Common myeloid progenitor, CD34-positive (primary cell): ENCODE results near the gene ATP8A2.

Experiments
- CTCF ChIA-PET: fragments of 350-600 bp; sonication (Branson Sonifier 250); formaldehyde crosslinking; loops from one replicate; lab custom pipeline; 2021; ENCODE audit warnings: antibody characterized with exemption; lab: Charles Lee
- POLR2A ChIA-PET: fragments of 350-600 bp; sonication (Branson Sonifier 250); formaldehyde crosslinking; loops from one replicate; lab custom pipeline; 2021; ENCODE audit warnings: antibody characterized with exemption; lab: Charles Lee
- DNase-seq, 3 donors: peaks; one replicate each; pipeline versions ENCODE4 v3.0.0 to v3.0.0-alpha.2; 2013
- H3K27ac ChIP-seq, 2 experiments: 1 replicate in 1 of 2; 2 replicates in 1 of 2; pipeline ENCODE4 v1.7.0; 2013; ENCODE audit warnings: inconsistent platforms in 2 of 2, low read length in 2 of 2, mild to moderate bottlenecking in 2 of 2, low read depth in 1 of 2, moderate library complexity in 1 of 2; ENCODE audit not compliant: severe bottlenecking in 2 of 2, insufficient read depth in 1 of 2, poor library complexity in 1 of 2
- H3K27me3 ChIP-seq, 5 experiments: replicated peaks in 2 of 5; 1 replicate in 3 of 5; 2 replicates in 2 of 5; pipeline versions ENCODE4 v1.6.1 to v1.7.0; 2013; ENCODE audit warnings: low read length in 4 of 5, mild to moderate bottlenecking in 2 of 5, moderate library complexity in 2 of 5, inconsistent platforms in 1 of 5; ENCODE audit not compliant: insufficient read depth in 5 of 5, control insufficient read depth in 4 of 5
- H3K36me3 ChIP-seq, 4 experiments: 1 replicate in 2 of 4; 2 replicates in 2 of 4; pipeline versions ENCODE4 v1.6.1 to v1.7.0; 2013; ENCODE audit warnings: low read length in 3 of 4, control low read depth in 1 of 4, mild to moderate bottlenecking in 1 of 4; ENCODE audit not compliant: control insufficient read depth in 4 of 4, insufficient read depth in 4 of 4
- H3K4me1 ChIP-seq, 4 experiments: 1 replicate in 3 of 4; 2 replicates in 1 of 4; pipeline versions ENCODE4 v1.6.1 to v1.7.1; 2013; ENCODE audit warnings: low read length in 3 of 4, mild to moderate bottlenecking in 3 of 4, control low read depth in 1 of 4, inconsistent platforms in 1 of 4, moderate library complexity in 1 of 4; ENCODE audit not compliant: control insufficient read depth in 4 of 4, insufficient read depth in 4 of 4; ENCODE audit errors: control extremely low read depth in 1 of 4
- H3K4me3 ChIP-seq, 7 experiments: 1 replicate in 4 of 7; 2 replicates in 3 of 7; pipeline versions ENCODE4 v1.5.1 to v1.7.0; 2013; ENCODE audit warnings: mild to moderate bottlenecking in 7 of 7, low read length in 6 of 7, moderate library complexity in 6 of 7, inconsistent platforms in 2 of 7, low read depth in 2 of 7, control low read depth in 1 of 7; ENCODE audit not compliant: insufficient read depth in 4 of 7, control insufficient read depth in 1 of 7; ENCODE audit errors: extremely low read depth in 1 of 7
- H3K9me3 ChIP-seq, 5 experiments: 1 replicate in 4 of 5; 2 replicates in 1 of 5; pipeline versions ENCODE4 v1.6.1 to v1.7.1; 2013; ENCODE audit warnings: low read length in 4 of 5, mild to moderate bottlenecking in 2 of 5, inconsistent platforms in 1 of 5, low read depth in 1 of 5, moderate library complexity in 1 of 5; ENCODE audit not compliant: control insufficient read depth in 4 of 5, insufficient read depth in 2 of 5; ENCODE audit errors: control extremely low read depth in 1 of 5
- WGBS: methylation state at CpG from one replicate; pipeline ENCODE4 v1.1.5; 2013; ENCODE audit not compliant: insufficient coverage; 5-methylcytosine and 5-hydroxymethylcytosine counted together

Gene ATP8A2

GRCh38 chr13:26052337-26052736, 680.6 kb downstream of the ATP8A2 start:
- Histone ChIP-seq H3K27ac (no peak overlapping the region), H3K9me3 (no peaks in the 10 kb centered on the region), H3K4me1 (peaks cover 0 to 20% (median 10%) of the 10 kb centered on the region in 4 experiments), H3K36me3 (no peaks in the 10 kb centered on the region), H3K4me3 (peak overlapping the region in 3 of 7 experiments; percentile 57 to 65 (median 61)), H3K27me3 (peaks cover 19 to 70% (median 42%) of the 10 kb centered on the region in 5 experiments)
- DNase-seq = no peak
- 54% methylated on average over 9 of the region's 10 CpGs for WGBS
- ChIA-PET POLR2A (no interaction called here), CTCF (interaction anchor here (1.5 kb wide), 1 partner anchor 10 kb away, joined by 6 read pairs; no protein-coding TSS in a partner anchor)

DNA sequence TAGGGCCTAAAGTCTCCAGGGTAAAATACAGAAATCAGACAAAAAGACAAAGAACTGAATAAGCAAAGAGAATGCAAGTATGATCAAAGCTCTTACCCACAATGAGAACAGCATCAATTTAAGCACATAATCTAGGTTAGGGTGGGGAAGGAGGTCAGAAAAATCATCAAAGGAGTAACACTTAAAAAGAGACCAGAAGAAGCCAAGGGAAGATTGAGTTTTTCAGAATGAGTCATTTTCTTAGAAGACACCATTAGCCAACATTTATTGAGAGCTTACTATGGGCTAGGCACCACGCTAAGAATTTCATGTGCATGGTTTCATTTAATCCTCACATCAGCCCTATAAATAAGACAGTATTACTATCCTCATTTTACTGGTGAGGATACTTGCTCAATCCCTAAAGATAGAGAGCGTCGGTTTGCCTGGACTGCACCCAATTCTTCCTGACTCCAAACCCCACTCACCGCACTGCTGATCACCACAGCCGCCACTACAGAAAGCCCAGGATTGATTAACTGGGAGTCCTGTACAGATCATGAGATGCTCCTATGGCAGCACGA, 681.7 kb downstream of the ATP8A2 start:
- Histone ChIP-seq H3K9me3 (no peaks in the 10 kb centered on the region), H3K27me3 (peaks cover 16 to 62% (median 35%) of the 10 kb centered on the region in 5 experiments), H3K36me3 (no peaks in the 10 kb centered on the region), H3K27ac (no peak overlapping the region), H3K4me3 (no peak overlapping the region), H3K4me1 (peaks cover 0 to 20% (median 10%) of the 10 kb centered on the region in 4 experiments)
- 100% methylated on average over 2 of the region's 6 CpGs for WGBS
- ChIA-PET CTCF (interaction anchor here (1.2 kb wide), 1 partner anchor 12 kb away, joined by 4 read pairs; no protein-coding TSS in a partner anchor), POLR2A (no interaction called here)
- no peak for DNase-seq

- Histone ChIP-seq H3K4me1 (peaks cover 0 to 14% (median 9%) of the 10 kb centered on the region in 4 experiments), H3K27ac (no peak overlapping the region), H3K9me3 (no peaks in the 10 kb centered on the region), H3K4me3 (no peak overlapping the region), H3K27me3 (peaks cover 9 to 48% (median 30%) of the 10 kb centered on the region in 5 experiments), H3K36me3 (no peaks in the 10 kb centered on the region)
- ChIA-PET CTCF (no interaction called here), POLR2A (no interaction called here)
- DNase-seq = no peak
Measured at GRCh38 chr13:26054896-26055295, 683.1 kb downstream of the ATP8A2 start.

GRCh38 chr13:26058704-26059103, 686.9 kb downstream of the ATP8A2 start:
- H3K36me3 ChIP-seq = no peaks in the 10 kb centered on the region
- H3K27ac ChIP-seq = no peak overlapping the region
- no peak overlapping the region for H3K4me3 ChIP-seq
- CTCF ChIA-PET = interaction anchor here (0.7 to 1.2 kb wide), 4 partner anchors 18 to 487 kb away, joined by 3 read pairs; no protein-coding TSS in a partner anchor
- no peaks in the 10 kb centered on the region for H3K4me1 ChIP-seq
- DNase-seq = no peak
- 48% methylated on average over 5 of the region's 6 CpGs for WGBS
- H3K9me3 ChIP-seq = no peaks in the 10 kb centered on the region
- peaks cover 4 to 24% (median 10%) of the 10 kb centered on the region in 5 experiments for H3K27me3 ChIP-seq
- POLR2A ChIA-PET = interaction anchor here (0.6 kb wide), 1 partner anchor 482 kb away, joined by 3 read pairs; no protein-coding TSS in a partner anchor

- Histone ChIP-seq H3K4me1 (no peaks in the 10 kb centered on the region), H3K27ac (no peak overlapping the region), H3K4me3 (no peak overlapping the region), H3K27me3 (peaks cover 0 to 24% (median 8%) of the 10 kb centered on the region in 5 experiments), H3K36me3 (no peaks in the 10 kb centered on the region), H3K9me3 (no peaks in the 10 kb centered on the region)
- POLR2A ChIA-PET = no interaction called here
- CTCF ChIA-PET = no interaction called here
- no peak for DNase-seq
- 60% methylated on average over 1 of the region's 4 CpGs for WGBS
Measured at GRCh38 chr13:26060357-26060756, 688.6 kb downstream of the ATP8A2 start.

DNA sequence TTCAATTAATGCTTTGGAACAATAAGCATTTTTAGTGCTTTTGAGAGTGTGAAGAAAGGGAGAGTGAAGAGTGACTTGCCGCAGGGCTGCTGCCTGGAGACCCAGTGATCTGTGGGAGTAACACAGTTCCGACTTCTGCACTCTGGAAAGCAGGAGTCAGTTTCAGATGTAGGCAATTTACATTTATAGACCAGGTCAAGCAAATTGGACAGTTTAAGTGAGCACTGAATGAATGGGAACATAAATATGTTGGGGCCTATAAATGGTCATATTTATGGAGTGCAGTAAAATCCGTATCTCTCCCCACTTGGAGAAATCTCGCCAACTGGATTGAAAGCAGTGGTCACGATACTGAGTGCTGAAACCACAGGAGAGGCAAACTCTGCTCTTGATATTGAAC, 689.5 kb downstream of the ATP8A2 start:
- ChIA-PET CTCF (interaction anchor here (1.0 to 2.4 kb wide), 3 partner anchors 14 to 487 kb away, joined by 3 to 13 read pairs (median 4); no protein-coding TSS in a partner anchor), POLR2A (no interaction called here)
- no peaks in the 10 kb centered on the region for H3K36me3 ChIP-seq
- DNase-seq = no peak
- no peak overlapping the region for H3K27ac ChIP-seq
- WGBS = 86% methylated on average over 5 of the region's 5 CpGs
- H3K4me1 ChIP-seq = no peaks in the 10 kb centered on the region
- peaks cover 0 to 21% (median 6%) of the 10 kb centered on the region in 5 experiments for H3K27me3 ChIP-seq
- H3K4me3 ChIP-seq = no peak overlapping the region
- no peaks in the 10 kb centered on the region for H3K9me3 ChIP-seq

DNA sequence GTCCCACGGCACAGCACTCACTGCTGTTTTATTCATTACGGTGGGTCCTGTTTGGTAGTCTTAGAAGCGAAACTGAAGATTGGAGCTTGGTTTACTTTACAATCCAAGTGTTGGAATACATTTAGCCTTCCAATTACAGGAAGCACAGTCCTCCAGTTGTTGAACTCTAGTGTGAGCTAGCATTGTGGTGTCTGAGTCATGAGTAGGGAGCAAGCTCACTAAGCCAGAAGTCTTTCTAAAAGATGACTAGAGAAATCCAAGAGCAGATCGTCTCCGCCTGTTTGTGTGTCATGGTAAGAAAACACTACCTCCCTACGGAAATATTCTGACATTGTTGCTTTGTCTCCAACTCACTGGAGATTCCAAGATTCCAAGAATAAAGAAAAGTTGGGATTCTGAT, 690.2 kb downstream of the ATP8A2 start:
- ChIA-PET CTCF (interaction anchor here (0.7 to 2.4 kb wide), 6 partner anchors 10 to 488 kb away, joined by 3 to 13 read pairs (median 4); partner anchors contain the start of gene SHISA2), POLR2A (no interaction called here)

More for the DNA sequence above, 690.2 kb downstream of the ATP8A2 start:
- peaks cover 0 to 17% (median 4%) of the 10 kb centered on the region in 5 experiments for H3K27me3 ChIP-seq
- no peak overlapping the region for H3K27ac ChIP-seq
- DNase-seq = no peak
- WGBS = 94% methylated on average over 5 of the region's 6 CpGs
- no peak overlapping the region for H3K4me3 ChIP-seq
- H3K9me3 ChIP-seq = no peaks in the 10 kb centered on the region
- H3K4me1 ChIP-seq = no peaks in the 10 kb centered on the region
- H3K36me3 ChIP-seq = no peaks in the 10 kb centered on the region
